Fibroblast of villous mesenchyme (primary cell): ENCODE data around the gene SARDH. TPM values are rescaled to one million over a fixed set of nuclear protein-coding genes. Genes with fewer than 3 reads are reported as not detected.
"Not testable (repeated sequence)": the region's sequence is repeated elsewhere in the genome, so short reads cannot be mapped to it uniquely, and the experiment has no call there.

Source experiments
- DNase-seq: peaks from one replicate; pipeline ENCODE4 v3.0.0-alpha.2; 2010; ENCODE audit warnings: low read depth
- H3K4me3 ChIP-seq: 2 replicates; pipeline ENCODE4 v1.5.1; 2011; ENCODE audit warnings: low read depth, mild to moderate bottlenecking, low read length
- CTCF ChIP-seq: IDR thresholded peaks from 2 replicates; pipeline ENCODE4 v1.5.1; 2012; ENCODE audit warnings: low read depth, mild to moderate bottlenecking, low read length; ENCODE audit not compliant: insufficient read depth
- total RNA-seq: library from RNA; depleted of rRNA; stranded (reverse); fragments of >200 nt; gene quantifications from 2 replicates; pipeline ENCODE4 v1.2.3, GENCODE V29; 2012

Gene SARDH
- total RNA-seq, 1 donor: 6.0 TPM

GRCh38 chr9:133768859-133769510 is 30.8 kb upstream of the SARDH start:
- no peak overlapping the region for H3K4me3 ChIP-seq
- no peak for DNase-seq
- TF ChIP-seq CTCF: no peak

DNA sequence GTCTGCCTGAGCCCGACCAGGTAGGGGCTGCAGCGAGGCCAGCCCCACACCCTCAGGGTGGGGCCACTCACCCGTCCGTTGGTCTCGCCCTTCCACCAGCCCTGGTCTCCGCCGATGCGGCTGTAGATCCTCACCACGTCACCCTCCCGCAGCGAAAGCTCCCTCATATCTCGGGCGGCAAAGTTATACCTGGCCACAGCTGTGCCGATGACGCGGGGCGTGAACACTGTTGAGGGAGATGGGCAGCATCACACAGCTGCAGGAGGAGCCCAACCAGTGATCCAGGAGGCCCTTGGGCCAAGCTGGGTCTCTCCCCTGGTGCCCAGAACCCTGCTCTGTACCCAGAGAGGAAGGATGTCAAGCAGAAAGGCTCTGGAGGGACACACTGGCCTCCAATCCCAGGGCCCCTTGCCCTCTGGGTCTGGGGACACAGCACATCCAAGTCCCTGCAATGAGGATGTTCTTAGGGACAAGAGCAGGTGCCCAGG is 30.3 kb upstream of the SARDH start:
- no peak for DNase-seq
- no peak overlapping the region for H3K4me3 ChIP-seq
- TF ChIP-seq CTCF: no peak

DNA sequence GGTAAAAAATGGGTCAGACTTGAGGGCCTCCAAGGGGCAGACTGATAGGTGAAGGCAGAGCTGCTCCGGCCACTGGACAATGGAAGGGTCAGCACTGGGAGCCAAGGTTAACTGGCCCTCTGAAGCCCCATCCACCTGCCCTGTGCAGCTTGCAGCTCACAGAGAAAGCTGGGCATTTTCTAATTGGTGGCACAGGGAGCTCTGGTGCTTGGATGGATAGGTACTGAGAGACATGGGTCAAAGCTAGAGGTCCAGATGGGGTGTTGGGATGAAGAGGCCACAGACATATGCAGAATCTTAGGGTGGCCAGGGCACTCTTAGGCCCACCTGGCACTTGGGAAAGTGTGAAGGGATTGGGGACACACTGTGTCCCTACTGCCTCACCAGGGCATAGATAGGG is 29.5 kb upstream of the SARDH start:
- no peak for TF ChIP-seq CTCF
- no peak overlapping the region for H3K4me3 ChIP-seq
- DNase-seq: no peak

- DNase-seq: no peak
- no peak for TF ChIP-seq CTCF
- no peak overlapping the region for H3K4me3 ChIP-seq
Observed at GRCh38 chr9:133767008-133767407, 28.9 kb upstream of the SARDH start.

- not testable (repeated sequence) for H3K4me3 ChIP-seq, DNase-seq
Observed at GRCh38 chr9:133766234-133766633, 28.1 kb upstream of the SARDH start.

DNA sequence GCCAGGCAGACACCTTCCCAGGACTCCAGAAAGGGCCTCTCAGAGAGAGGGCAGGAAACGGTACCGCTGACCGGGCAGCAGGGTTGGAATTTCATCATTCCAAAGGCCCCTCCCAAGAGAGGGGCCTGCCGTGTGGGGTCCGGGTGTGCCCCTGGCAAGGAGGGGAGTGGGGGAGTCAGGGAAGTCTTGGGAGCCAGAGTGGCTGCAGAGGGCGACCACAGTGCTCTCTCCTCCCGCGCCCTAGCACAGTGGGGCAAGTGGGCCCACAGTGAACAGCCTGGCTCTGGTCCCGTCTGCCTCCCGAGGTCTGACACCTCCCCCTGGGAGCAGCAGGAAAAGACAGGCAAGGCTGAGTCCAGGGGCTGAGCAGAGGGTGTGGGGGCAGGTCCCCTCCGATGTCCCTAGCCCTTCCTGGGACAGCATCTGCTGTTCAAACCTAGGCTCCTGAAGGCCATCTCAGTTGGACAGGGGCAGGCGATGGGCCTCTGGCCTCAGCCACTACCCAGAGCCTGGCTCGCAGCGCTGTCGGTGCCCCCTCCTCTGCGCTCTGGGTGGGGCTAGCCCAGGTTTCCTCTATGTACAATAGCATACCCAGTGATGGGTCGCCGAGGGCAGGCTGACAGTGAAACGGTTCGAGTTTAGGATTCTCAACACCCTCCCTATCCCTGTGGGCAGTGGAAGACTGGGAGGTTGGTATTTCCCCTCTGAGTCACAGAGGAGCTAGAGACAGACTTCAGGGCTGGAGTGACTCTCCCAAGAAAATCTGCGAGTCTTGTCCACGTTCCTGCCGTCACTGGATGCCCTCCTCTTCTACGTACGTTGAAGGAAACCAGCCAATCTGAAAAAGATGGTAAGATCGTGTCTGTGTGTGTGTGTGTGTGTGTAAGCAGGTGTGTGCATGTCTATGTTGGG is 25.4 kb upstream of the SARDH start:
- no peak for DNase-seq
- H3K4me3 ChIP-seq: no peak overlapping the region
- TF ChIP-seq CTCF: no peak

- no peak overlapping the region for H3K4me3 ChIP-seq
- no peak for DNase-seq
- no peak for TF ChIP-seq CTCF
Observed at GRCh38 chr9:133762488-133763271, 24.5 kb upstream of the SARDH start.
